Measurements from ENCODE around the gene GCSH. TPM values are rescaled to one million over a fixed set of nuclear protein-coding genes. Genes with fewer than 3 reads are reported as not detected.

Gene GCSH
- total RNA-seq, 1 donor from 2014 or later = 14.7 TPM

- ATAC-seq (no peak), DNase-seq (no peak)
- H3K36me3 ChIP-seq = no peaks in the 10 kb centered on the region
- intact Hi-C loops (cut with DNase I) = no loop called here
- no peaks in the 10 kb centered on the region for H3K27me3 ChIP-seq (ENCODE audit: low read depth)
- H3K9me3 ChIP-seq = no peaks in the 10 kb centered on the region
- no peak for TF ChIP-seq CTCF (IDR thresholded peaks at IDR 0.05)
- H3K4me1 ChIP-seq = no peaks in the 10 kb centered on the region
- H3K4me3 ChIP-seq = no peak overlapping the region
- no peak overlapping the region for H3K27ac ChIP-seq
Observed at GRCh38 chr16:81138831-81139557, 42.8 kb upstream of the GCSH start.

GRCh38 chr16:81137754-81138153, 41.6 kb upstream of the GCSH start:
- no peak for TF ChIP-seq CTCF (IDR thresholded peaks at IDR 0.05)
- no peak overlapping the region for H3K27ac ChIP-seq
- H3K27me3 ChIP-seq (ENCODE audit: low read depth) = no peaks in the 10 kb centered on the region
- H3K4me1 ChIP-seq = no peaks in the 10 kb centered on the region
- DNase-seq (no peak), ATAC-seq (no peak)
- no peaks in the 10 kb centered on the region for H3K9me3 ChIP-seq
- intact Hi-C loops (cut with DNase I) = no loop called here
- no peak overlapping the region for H3K4me3 ChIP-seq
- no peaks in the 10 kb centered on the region for H3K36me3 ChIP-seq

- DNase-seq = no peak
Observed at GRCh38 chr16:81136390-81137335, 40.5 kb upstream of the GCSH start.

GRCh38 chr16:81130126-81130525, 33.9 kb upstream of the GCSH start:
- no peaks in the 10 kb centered on the region for H3K9me3 ChIP-seq
- TF ChIP-seq CTCF (IDR thresholded peaks at IDR 0.05) = no peak
- DNase-seq = no peak
- intact Hi-C loops (cut with DNase I) = no loop called here
- H3K4me3 ChIP-seq = no peak overlapping the region
- no peak overlapping the region for H3K27ac ChIP-seq
- no peaks in the 10 kb centered on the region for H3K36me3 ChIP-seq
- no peaks in the 10 kb centered on the region for H3K27me3 ChIP-seq (ENCODE audit: low read depth)
- H3K4me1 ChIP-seq = no peaks in the 10 kb centered on the region
- no peak for ATAC-seq

More at GRCh38 chr16:81136390-81137335, 40.5 kb upstream of the GCSH start:
- intact Hi-C loops (cut with DNase I) = no loop called here
- Histone ChIP-seq H3K4me1 (no peaks in the 10 kb centered on the region), H3K4me3 (no peak overlapping the region), H3K27me3 (ENCODE audit: low read depth) (no peaks in the 10 kb centered on the region), H3K27ac (no peak overlapping the region), H3K9me3 (no peaks in the 10 kb centered on the region), H3K36me3 (no peaks in the 10 kb centered on the region)
- no peak for TF ChIP-seq CTCF (IDR thresholded peaks at IDR 0.05)
- no peak for ATAC-seq

- Histone ChIP-seq H3K36me3 (no peaks in the 10 kb centered on the region), H3K4me1 (no peaks in the 10 kb centered on the region), H3K9me3 (no peaks in the 10 kb centered on the region), H3K27me3 (ENCODE audit: low read depth) (no peaks in the 10 kb centered on the region), H3K4me3 (no peak overlapping the region), H3K27ac (no peak overlapping the region)
- intact Hi-C loops (cut with DNase I) = no loop called here
- no peak for ATAC-seq
- no peak for TF ChIP-seq CTCF (IDR thresholded peaks at IDR 0.05)
- DNase-seq = no peak
Observed at GRCh38 chr16:81128726-81129524, 32.7 kb upstream of the GCSH start.
